ENCODE data around the gene PIP4K2A.
"Not testable (repeated sequence)": the region's sequence is repeated elsewhere in the genome, so short reads cannot be mapped to it uniquely, and the experiment has no call there.

PIP4K2A gene

GRCh38 chr10:22693860-22694259 is 20.5 kb downstream of the PIP4K2A start:
- peaks cover 58% of the 10 kb centered on the region for H3K4me1 Mint-ChIP-seq
- H3K27me3 Mint-ChIP-seq = no peaks in the 10 kb centered on the region
- no peak for DNase-seq
- H3K27ac Mint-ChIP-seq = no peak overlapping the region
- CTCF ChIA-PET = interaction anchor here (1.1 kb wide), 1 partner anchor 120 kb away, joined by 3 read pairs; no protein-coding TSS in a partner anchor
- peaks cover 14% of the 10 kb centered on the region for H3K36me3 Mint-ChIP-seq
- no peaks in the 10 kb centered on the region for H3K9me3 Mint-ChIP-seq
- no peak overlapping the region for H3K4me3 Mint-ChIP-seq

DNA sequence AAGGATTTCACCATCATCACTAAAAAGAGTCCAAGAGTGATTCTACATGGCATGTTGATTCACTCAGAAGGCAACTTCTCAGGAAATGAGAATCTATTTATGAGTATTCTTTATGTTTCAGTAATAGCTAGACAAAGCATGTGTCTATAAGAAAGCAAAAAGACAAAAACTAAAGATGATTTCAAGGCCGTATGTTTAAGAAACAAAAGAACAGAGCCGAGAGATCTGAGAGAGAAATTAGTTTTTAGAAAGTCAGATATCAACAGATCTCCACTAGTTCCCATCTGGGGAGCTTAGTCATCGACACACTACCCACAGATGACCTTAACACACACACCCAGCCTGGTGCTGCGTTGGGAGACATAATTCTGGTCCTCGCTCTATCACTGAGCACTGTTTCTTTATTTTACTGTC is 21.0 kb downstream of the PIP4K2A start:
- no peak overlapping the region for H3K27ac Mint-ChIP-seq
- H3K4me1 Mint-ChIP-seq = peaks cover 63% of the 10 kb centered on the region
- peaks cover 14% of the 10 kb centered on the region for H3K36me3 Mint-ChIP-seq
- CTCF ChIA-PET = interaction anchor here (0.6 to 1.1 kb wide), 2 partner anchors 52 to 119 kb away, joined by 3 read pairs; no protein-coding TSS in a partner anchor
- no peaks in the 10 kb centered on the region for H3K9me3 Mint-ChIP-seq
- no peaks in the 10 kb centered on the region for H3K27me3 Mint-ChIP-seq
- no peak overlapping the region for H3K4me3 Mint-ChIP-seq
- DNase-seq = no peak

DNA sequence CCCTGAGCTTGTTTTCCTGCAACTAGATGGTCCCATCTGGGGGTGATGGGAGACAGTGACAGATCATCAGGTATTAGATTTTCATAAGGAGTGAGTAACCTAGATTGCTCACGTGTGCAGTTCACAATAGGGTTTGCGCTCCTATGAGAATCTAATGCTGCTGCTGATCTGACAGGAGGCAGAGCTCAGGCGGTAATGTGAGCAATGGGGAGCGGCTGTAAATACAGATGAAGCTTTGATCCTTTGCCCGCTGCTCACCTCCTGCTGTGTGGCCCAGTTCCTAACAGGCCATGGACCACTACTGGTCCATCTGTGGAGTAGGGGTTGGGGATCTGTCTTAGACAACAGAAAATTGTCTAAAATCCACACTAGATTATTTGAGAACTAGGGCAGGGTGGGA is 22.3 kb downstream of the PIP4K2A start:
- CTCF ChIA-PET, H3K4me3 Mint-ChIP-seq, H3K27ac Mint-ChIP-seq, H3K9me3 Mint-ChIP-seq, H3K27me3 Mint-ChIP-seq, DNase-seq: not testable (repeated sequence)
- peaks cover 70% of the 10 kb centered on the region for H3K4me1 Mint-ChIP-seq
- H3K36me3 Mint-ChIP-seq = peaks cover 15% of the 10 kb centered on the region

GRCh38 chr10:22690614-22691431 is 23.6 kb downstream of the PIP4K2A start:
- Mint-ChIP-seq H3K27ac (peak overlapping the region; percentile 19), H3K36me3 (peaks cover 20% of the 10 kb centered on the region), H3K27me3 (no peaks in the 10 kb centered on the region), H3K4me1 (peaks cover 72% of the 10 kb centered on the region), H3K9me3 (no peaks in the 10 kb centered on the region), H3K4me3 (no peak overlapping the region)
- CTCF ChIA-PET = no interaction called here
- DNase-seq = no peak

- Mint-ChIP-seq H3K27me3 (no peaks in the 10 kb centered on the region), H3K27ac (no peak overlapping the region), H3K4me1 (peaks cover 73% of the 10 kb centered on the region), H3K9me3 (no peaks in the 10 kb centered on the region), H3K36me3 (peaks cover 20% of the 10 kb centered on the region), H3K4me3 (no peak overlapping the region)
- DNase-seq = no peak
- CTCF ChIA-PET = no interaction called here
Measured at GRCh38 chr10:22690158-22690557, 24.2 kb downstream of the PIP4K2A start.

GRCh38 chr10:22686347-22686746 is 28.0 kb downstream of the PIP4K2A start:
- H3K27ac Mint-ChIP-seq = no peak overlapping the region
- peaks cover 81% of the 10 kb centered on the region for H3K4me1 Mint-ChIP-seq
- H3K27me3 Mint-ChIP-seq = no peaks in the 10 kb centered on the region
- CTCF ChIA-PET = no interaction called here
- DNase-seq = no peak
- no peaks in the 10 kb centered on the region for H3K9me3 Mint-ChIP-seq
- H3K36me3 Mint-ChIP-seq = peaks cover 18% of the 10 kb centered on the region
- no peak overlapping the region for H3K4me3 Mint-ChIP-seq

- H3K36me3 Mint-ChIP-seq = peaks cover 18% of the 10 kb centered on the region
- H3K4me1 Mint-ChIP-seq = peaks cover 81% of the 10 kb centered on the region
- H3K27ac Mint-ChIP-seq = no peak overlapping the region
- no peaks in the 10 kb centered on the region for H3K9me3 Mint-ChIP-seq
- H3K4me3 Mint-ChIP-seq = no peak overlapping the region
- DNase-seq = no peak
- no peaks in the 10 kb centered on the region for H3K27me3 Mint-ChIP-seq
- CTCF ChIA-PET = no interaction called here
Measured at GRCh38 chr10:22685926-22686325, 28.5 kb downstream of the PIP4K2A start.

- Mint-ChIP-seq H3K4me1 (peaks cover 85% of the 10 kb centered on the region), H3K36me3 (peaks cover 19% of the 10 kb centered on the region), H3K27ac (peak overlapping the region; percentile 100), H3K27me3 (no peaks in the 10 kb centered on the region), H3K9me3 (no peaks in the 10 kb centered on the region), H3K4me3 (peak overlapping the region; percentile 62)
- CTCF ChIA-PET = interaction anchor here (0.6 kb wide), 1 partner anchor 29 kb away, joined by 3 read pairs; no protein-coding TSS in a partner anchor
- DNase-seq = no peak
Measured at GRCh38 chr10:22684699-22685098, 29.7 kb downstream of the PIP4K2A start.

GRCh38 chr10:22683140-22683389 is 31.3 kb downstream of the PIP4K2A start:
- no peak for DNase-seq
- no peaks in the 10 kb centered on the region for H3K27me3 Mint-ChIP-seq
- H3K4me1 Mint-ChIP-seq = peaks cover 87% of the 10 kb centered on the region
- peak overlapping the region; percentile 100 for H3K27ac Mint-ChIP-seq
- H3K4me3 Mint-ChIP-seq = peak overlapping the region; percentile 62
- H3K36me3 Mint-ChIP-seq = peaks cover 17% of the 10 kb centered on the region
- H3K9me3 Mint-ChIP-seq = no peaks in the 10 kb centered on the region
- CTCF ChIA-PET = interaction anchor here (1.7 to 3.2 kb wide), 2 partner anchors 27 to 29 kb away, joined by 6 to 15 read pairs; no protein-coding TSS in a partner anchor

GRCh38 chr10:22682237-22683139 is 31.9 kb downstream of the PIP4K2A start:
- peak; percentile 80 for DNase-seq

GRCh38 chr10:22681783-22682183 is 32.6 kb downstream of the PIP4K2A start:
- peak overlapping the region; percentile 100 for H3K27ac Mint-ChIP-seq
- DNase-seq = peak; percentile 62

More at GRCh38 chr10:22682237-22683139, 31.9 kb downstream of the PIP4K2A start:
- Mint-ChIP-seq H3K4me1 (peaks cover 90% of the 10 kb centered on the region), H3K36me3 (peaks cover 18% of the 10 kb centered on the region), H3K27me3 (no peaks in the 10 kb centered on the region), H3K27ac (peak overlapping the region; percentile 100), H3K9me3 (no peaks in the 10 kb centered on the region), H3K4me3 (peak overlapping the region; percentile 62)
- CTCF ChIA-PET = interaction anchor here (0.6 to 3.2 kb wide), 6 partner anchors 14 to 116 kb away, joined by 3 to 15 read pairs (median 4); no protein-coding TSS in a partner anchor

DNA sequence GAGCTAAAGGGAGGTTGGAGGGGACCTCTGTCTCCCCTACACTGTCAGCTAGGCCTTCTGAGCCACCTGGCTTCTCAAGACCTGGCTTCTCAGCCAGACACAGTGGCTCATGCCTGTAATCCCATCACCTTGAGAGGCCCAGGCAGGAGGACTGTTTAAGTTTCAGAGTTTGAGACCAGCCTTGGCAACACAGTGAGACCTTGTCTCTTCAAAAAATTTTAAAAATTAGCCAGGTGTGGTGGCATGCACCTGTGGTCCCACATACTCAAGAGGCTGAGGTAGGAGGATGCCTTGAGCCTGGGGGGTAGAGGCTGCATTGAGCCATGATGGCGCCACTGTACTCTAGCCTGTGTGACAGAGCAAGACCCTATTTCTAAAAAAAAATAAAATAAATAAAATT is 33.1 kb downstream of the PIP4K2A start:
- peak overlapping the region; percentile 37 for H3K4me3 Mint-ChIP-seq
- peaks cover 94% of the 10 kb centered on the region for H3K4me1 Mint-ChIP-seq
- H3K27ac Mint-ChIP-seq = peak overlapping the region; percentile 87

More at GRCh38 chr10:22681783-22682183, 32.6 kb downstream of the PIP4K2A start:
- H3K27me3 Mint-ChIP-seq = no peaks in the 10 kb centered on the region
- no peaks in the 10 kb centered on the region for H3K9me3 Mint-ChIP-seq
- peak overlapping the region; percentile 62 for H3K4me3 Mint-ChIP-seq
- H3K4me1 Mint-ChIP-seq = peaks cover 90% of the 10 kb centered on the region
- H3K36me3 Mint-ChIP-seq = peaks cover 19% of the 10 kb centered on the region
- CTCF ChIA-PET = interaction anchor here (0.6 to 3.2 kb wide), 5 partner anchors 13 to 37 kb away, joined by 3 to 15 read pairs (median 4); no protein-coding TSS in a partner anchor

DNA sequence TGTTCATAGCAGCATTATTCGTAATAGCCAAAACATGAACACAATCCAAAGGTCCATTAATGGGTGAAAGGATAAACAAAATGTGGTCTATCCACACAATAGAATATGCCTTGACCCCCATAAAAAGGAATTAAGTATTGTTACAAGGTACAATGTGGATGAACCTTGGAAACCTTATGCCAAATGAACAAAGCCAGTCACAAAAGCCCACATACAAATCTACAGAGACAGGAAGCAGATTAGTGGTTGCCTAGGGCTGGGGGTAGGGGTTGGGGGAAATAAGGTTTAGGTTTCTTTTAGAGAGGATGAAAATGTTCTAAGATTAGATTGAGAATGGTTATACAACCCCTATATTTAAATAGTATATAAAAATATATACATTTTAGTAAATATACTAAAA is 34.8 kb downstream of the PIP4K2A start:
- H3K4me3 Mint-ChIP-seq = no peak overlapping the region
- CTCF ChIA-PET = no interaction called here
- DNase-seq = peak; percentile 45

More for the DNA sequence above, 33.1 kb downstream of the PIP4K2A start:
- peaks cover 22% of the 10 kb centered on the region for H3K36me3 Mint-ChIP-seq
- DNase-seq = no peak
- H3K27me3 Mint-ChIP-seq = no peaks in the 10 kb centered on the region
- no peaks in the 10 kb centered on the region for H3K9me3 Mint-ChIP-seq
- CTCF ChIA-PET = interaction anchor here (1.4 to 3.2 kb wide), 3 partner anchors 13 to 31 kb away, joined by 3 to 15 read pairs (median 4); no protein-coding TSS in a partner anchor

GRCh38 chr10:22677333-22677732 is 37.0 kb downstream of the PIP4K2A start:
- no peaks in the 10 kb centered on the region for H3K9me3 Mint-ChIP-seq
- peak overlapping the region; percentile 39 for H3K27ac Mint-ChIP-seq
- DNase-seq = no peak
- CTCF ChIA-PET = interaction anchor here (0.6 to 1.8 kb wide), 3 partner anchors 9 to 103 kb away, joined by 3 to 10 read pairs (median 5); no protein-coding TSS in a partner anchor
- peaks cover 88% of the 10 kb centered on the region for H3K4me1 Mint-ChIP-seq
- H3K27me3 Mint-ChIP-seq = no peaks in the 10 kb centered on the region
- no peak overlapping the region for H3K4me3 Mint-ChIP-seq
- H3K36me3 Mint-ChIP-seq = peaks cover 35% of the 10 kb centered on the region

More for the DNA sequence above, 34.8 kb downstream of the PIP4K2A start:
- Mint-ChIP-seq H3K27ac (peak overlapping the region; percentile 20), H3K27me3 (no peaks in the 10 kb centered on the region), H3K4me1 (peaks cover 92% of the 10 kb centered on the region), H3K36me3 (peaks cover 30% of the 10 kb centered on the region), H3K9me3 (no peaks in the 10 kb centered on the region)
